ENCODE results near the gene SLIT1. TPM values are rescaled to one million over a fixed set of nuclear protein-coding genes. Genes with fewer than 3 reads are reported as not detected.
A peak's percentile ranks its signal among the peaks of the same experiment; 100 is the strongest.

SLIT1 gene
- total RNA-seq, 4 donors from 2014 or later, result not detected

DNA sequence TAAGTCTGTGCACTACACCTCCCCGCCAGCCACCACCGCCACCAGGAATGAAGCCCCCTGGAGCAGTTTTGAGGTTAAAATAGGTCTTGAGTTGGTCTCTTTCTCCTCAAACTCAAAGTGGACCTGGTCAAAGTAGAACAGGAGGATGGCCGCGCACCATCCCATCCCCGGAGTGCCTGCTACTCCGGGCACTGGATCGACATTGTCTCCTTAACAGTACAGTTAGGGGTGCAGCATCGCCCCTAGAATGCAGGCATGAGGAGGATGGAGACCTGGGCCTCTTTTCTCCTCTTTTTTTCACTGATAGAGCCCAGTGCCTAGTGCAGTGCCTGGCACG is 145.5 kb downstream of the SLIT1 start:
- H3K4me3 ChIP-seq (ENCODE audit: low read depth, poor library complexity, severe bottlenecking), result no peak overlapping the region
- intact Hi-C loops (cut with DNase I; ENCODE audit: low total_unique reads), result no loop called here
- WGBS, 2 donors, result 95 to 96% methylated on average over 9 of the region's 9 CpGs
- no peak for DNase-seq (ENCODE audit: low spot score in 2 of 2)
- TF ChIP-seq, protein P1, sequence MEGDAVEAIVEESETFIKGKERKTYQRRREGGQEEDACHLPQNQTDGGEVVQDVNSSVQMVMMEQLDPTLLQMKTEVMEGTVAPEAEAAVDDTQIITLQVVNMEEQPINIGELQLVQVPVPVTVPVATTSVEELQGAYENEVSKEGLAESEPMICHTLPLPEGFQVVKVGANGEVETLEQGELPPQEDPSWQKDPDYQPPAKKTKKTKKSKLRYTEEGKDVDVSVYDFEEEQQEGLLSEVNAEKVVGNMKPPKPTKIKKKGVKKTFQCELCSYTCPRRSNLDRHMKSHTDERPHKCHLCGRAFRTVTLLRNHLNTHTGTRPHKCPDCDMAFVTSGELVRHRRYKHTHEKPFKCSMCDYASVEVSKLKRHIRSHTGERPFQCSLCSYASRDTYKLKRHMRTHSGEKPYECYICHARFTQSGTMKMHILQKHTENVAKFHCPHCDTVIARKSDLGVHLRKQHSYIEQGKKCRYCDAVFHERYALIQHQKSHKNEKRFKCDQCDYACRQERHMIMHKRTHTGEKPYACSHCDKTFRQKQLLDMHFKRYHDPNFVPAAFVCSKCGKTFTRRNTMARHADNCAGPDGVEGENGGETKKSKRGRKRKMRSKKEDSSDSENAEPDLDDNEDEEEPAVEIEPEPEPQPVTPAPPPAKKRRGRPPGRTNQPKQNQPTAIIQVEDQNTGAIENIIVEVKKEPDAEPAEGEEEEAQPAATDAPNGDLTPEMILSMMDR (IDR thresholded peaks at IDR 0.05), result no peak
- TF ChIP-seq POLR2A (IDR thresholded peaks at IDR 0.05), result no peak

DNA sequence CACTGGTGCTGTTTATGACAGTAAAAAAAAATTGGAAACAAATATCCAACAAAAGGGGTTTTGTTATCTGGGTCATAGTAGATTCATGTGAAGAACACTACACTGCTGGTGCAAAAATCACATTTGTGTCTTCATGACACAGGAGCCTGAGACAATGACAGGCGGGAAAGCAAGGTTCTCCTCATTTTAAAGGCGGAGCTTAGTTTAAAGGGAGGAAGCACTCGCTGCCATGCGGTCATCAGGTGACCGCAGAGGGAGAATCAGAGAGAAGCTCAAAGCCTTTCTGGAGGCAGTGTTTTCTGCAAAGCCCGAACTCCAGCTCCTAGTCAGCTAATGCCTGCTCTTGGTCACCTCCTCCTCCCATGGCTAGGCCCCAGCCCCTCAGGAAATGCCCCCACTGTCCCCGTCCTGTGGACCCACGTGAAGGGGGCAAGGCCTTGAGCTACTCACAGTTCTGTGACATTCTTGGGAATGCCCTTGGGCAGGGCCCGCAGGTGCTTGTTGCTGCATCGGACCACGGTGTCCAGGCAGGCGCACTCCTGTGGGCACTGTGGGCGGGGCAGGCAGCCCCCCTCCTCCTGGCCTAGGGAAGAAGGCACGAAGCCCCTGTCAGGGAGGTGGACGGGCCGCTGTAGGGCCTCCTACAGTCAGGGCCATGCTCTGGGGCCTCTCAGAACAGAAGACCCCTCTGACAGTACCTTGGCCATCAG is 146.1 kb downstream of the SLIT1 start:
- TF ChIP-seq, protein P1 (IDR thresholded peaks at IDR 0.05), result no peak
- TF ChIP-seq POLR2A (IDR thresholded peaks at IDR 0.05), result no peak
- H3K4me3 ChIP-seq (ENCODE audit: low read depth, poor library complexity, severe bottlenecking), result no peak overlapping the region
- DNase-seq (ENCODE audit: low spot score in 2 of 2), result no peak
- 85 to 92% methylated on average over 12 to 16 of the region's 16 CpGs for WGBS, 2 donors
- intact Hi-C loops (cut with DNase I; ENCODE audit: low total_unique reads), result no loop called here

DNA sequence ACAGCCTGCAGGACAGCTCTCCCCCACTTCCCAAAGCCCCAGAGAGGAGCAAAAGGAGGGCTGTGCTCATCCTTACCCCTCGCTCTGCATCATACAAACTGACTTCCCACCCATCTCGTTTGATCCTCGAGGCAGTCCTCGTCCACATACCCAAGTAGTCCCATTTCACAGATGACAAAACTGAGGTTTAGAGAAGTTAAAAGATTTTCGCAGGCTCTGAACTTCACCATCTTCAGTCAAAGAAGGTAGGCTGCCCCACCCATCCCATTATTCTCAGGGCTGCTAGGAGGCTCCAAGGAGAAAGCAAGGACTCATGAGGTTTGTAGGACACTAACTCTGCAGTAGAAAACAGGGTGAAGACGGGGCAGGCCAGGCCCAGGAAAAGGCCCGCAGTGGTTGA is 147.1 kb downstream of the SLIT1 start:
- no peak for DNase-seq (ENCODE audit: low spot score in 2 of 2)
- H3K4me3 ChIP-seq (ENCODE audit: low read depth, poor library complexity, severe bottlenecking), result no peak overlapping the region
- 91 to 93% methylated on average over 7 of the region's 7 CpGs for WGBS, 2 donors
- TF ChIP-seq POLR2A (IDR thresholded peaks at IDR 0.05), result no peak
- TF ChIP-seq, protein P1 (IDR thresholded peaks at IDR 0.05), result no peak
- intact Hi-C loops (cut with DNase I; ENCODE audit: low total_unique reads), result no loop called here

DNA sequence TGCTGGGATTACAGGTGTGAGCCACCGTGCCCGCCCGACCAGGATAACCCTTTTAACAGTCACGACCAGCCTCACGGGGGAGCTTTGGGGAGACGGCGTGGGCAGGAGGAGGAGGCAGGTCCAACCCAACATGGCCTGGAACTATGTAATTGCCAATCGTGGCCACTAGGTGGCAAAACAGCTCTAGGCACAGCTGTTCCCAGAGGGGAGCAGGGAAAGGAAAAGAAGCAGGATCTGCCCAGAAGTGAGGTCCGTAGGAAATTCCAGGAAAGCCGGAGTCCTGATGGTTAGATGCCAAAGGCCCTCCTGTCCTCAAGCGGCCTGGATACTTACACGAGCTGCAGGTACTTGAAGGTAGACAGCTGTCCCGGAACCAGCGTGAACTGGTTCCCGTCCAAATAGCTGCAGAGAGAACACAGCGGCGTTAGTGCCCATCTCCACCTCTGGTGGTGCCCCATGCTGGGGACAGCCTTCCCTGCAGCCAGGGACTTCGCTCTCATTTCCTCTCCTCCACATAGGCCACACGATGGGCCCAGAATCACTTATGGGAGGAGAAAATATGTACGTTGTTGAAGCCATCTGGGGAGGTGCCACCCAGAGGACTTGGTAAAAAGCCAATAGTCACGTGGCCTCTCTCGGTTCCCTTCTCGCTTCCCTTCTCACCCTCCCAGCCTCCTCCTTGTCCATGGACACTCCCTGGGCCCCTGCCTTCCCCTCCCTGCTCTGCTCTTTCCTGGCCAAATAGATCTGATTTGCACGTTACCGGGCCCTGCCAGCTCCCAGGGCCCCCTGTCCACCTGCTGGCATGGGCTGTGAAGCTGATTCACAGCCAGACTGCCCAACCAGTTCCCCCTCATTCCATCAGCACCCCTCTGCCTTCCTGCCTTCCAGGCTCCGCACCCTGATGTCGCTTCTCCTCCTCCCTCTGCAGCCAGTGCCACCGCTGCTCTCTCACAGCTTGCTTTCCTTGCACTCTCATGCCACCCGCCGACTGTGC is 148.1 kb downstream of the SLIT1 start:
- DNase-seq (ENCODE audit: low spot score in 2 of 2), result peak; percentile 71 to 94
- H3K4me3 ChIP-seq (ENCODE audit: low read depth, poor library complexity, severe bottlenecking), result no peak overlapping the region
- intact Hi-C loops (cut with DNase I; ENCODE audit: low total_unique reads), result no loop called here
- no peak for TF ChIP-seq POLR2A (IDR thresholded peaks at IDR 0.05)
- TF ChIP-seq, protein P1 (IDR thresholded peaks at IDR 0.05), result peak in 1 of 3 donors; percentile 84
- WGBS, 2 donors, result 12 to 14% methylated on average over 30 of the region's 30 CpGs

DNA sequence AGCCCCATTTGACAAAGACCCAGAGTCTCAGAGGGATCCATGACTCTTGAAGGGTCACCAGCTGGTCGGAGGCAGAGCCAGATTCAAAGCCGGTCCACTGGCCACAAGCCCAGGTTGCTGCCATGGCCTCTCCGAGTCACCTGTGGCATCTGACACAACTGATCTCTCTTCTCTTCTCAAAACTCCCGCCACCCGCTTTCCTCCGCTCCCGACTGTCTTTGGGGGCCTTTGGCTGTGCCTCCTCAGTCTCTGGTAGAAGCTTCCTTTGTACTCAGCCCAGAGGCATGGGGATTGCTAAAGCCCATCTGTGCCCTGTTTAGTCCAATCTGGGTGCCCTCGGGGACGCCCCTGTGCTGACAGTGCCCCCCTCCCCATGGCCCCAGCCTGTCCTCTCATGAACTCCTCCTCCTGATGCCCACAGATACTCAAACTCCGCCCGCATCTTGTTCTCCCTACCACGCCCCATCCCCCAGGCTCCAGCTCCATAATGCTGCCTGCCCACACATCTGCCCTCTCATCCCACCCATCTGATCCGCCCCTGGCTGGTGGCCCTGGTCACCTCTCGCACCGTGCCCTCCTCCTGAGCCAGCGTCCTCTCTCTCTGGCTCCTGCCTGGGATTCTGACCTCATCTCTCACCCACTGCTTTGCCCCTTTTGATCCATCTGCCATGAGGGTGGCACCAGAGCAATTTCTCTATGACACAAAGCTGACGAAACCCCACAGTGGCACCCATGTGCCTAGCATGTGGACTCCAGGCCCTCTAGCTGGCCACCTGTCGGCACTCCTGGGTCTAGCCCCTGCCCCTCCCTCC is 150.6 kb downstream of the SLIT1 start:
- WGBS, 2 donors, result 69 to 80% methylated on average over 18 of the region's 18 CpGs
- TF ChIP-seq, protein P1 (IDR thresholded peaks at IDR 0.05), result no peak
- TF ChIP-seq POLR2A (IDR thresholded peaks at IDR 0.05), result no peak
- H3K4me3 ChIP-seq (ENCODE audit: low read depth, poor library complexity, severe bottlenecking), result no peak overlapping the region
- DNase-seq (ENCODE audit: low spot score in 2 of 2), result no peak
- intact Hi-C loops (cut with DNase I; ENCODE audit: low total_unique reads), result no loop called here

Data from lower leg skin (tissue), 4 donors.